ENCODE measurements around the gene FOLH1.
"Not testable (repeated sequence)": the region's sequence is repeated elsewhere in the genome, so short reads cannot be mapped to it uniquely, and the experiment has no call there.

The FOLH1 gene

DNA sequence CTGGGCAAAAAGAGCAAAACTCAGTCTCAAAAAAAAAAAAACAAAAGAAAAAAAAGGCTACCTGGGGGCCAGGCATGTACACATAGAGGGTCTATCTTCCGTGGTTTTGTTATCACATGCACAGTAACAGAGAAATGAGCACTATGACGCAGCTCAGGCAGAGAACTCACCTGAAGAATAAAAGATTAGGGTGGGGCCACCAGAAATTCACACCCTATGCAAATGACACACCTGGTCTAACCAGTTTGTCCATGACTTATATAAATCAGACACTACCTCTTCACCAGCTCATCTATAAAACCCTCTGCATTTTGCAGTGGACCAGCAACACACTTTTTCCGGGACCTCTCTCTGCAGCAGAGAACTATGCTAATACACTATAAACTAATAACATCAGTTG, 30.5 kb downstream of the FOLH1 start:
- not testable (repeated sequence) for DNase-seq (ENCODE audit: low spot score)

- DNase-seq (ENCODE audit: low spot score): not testable (repeated sequence)
Observed at GRCh38 chr11:49175378-49175777, 33.0 kb downstream of the FOLH1 start.

DNA sequence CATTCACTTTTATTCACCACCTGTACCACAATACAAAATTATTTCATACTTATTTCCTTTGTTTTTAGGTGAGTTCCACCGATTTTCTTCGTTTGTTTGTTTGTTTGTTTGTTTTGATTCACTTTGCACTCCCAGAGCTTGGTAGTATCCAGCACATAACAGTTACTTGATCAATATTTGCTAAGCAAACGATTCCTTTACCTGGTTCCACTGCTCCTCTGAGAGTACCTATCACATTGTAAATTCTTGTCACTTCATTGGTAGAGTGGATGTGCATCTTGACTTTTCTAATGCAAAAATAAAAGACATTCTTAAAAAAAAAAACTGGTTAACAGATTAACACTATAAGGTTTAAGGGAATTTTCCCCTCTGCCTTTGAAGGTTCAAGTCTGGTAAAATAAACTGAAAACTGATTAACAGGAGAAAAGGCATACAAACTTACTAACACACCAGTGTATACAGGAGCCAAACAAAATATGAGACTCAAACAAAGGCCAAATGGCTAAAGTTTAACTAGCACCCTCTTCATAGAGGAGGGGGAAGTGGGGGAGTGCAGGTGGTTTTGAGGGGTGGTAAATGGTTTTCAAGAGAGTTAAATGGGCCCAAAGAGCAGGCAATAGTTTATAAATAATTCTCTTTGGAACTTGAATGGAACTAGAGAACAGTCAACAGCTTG, 33.6 kb downstream of the FOLH1 start:
- not testable (repeated sequence) for DNase-seq (ENCODE audit: low spot score)

DNA sequence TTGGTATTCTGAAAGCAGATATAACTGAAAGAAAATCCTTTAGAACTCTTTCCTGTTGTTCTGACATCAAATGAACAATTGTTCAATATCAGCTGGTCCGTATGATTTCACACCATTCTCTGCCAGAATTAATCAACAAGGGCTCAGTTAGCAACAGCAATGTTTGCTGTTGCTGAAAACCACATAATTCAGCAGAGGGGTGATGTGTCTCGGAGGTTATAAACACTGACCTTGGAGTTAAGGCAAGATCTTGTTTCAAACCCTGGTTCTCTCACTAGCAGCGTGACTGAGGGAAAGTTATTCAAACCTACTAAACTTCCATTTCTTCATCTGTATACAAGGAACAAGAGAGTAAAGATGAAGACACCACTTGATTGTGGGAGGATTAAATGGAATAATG, 36.8 kb downstream of the FOLH1 start:
- not testable (repeated sequence) for DNase-seq (ENCODE audit: low spot score)

GRCh38 chr11:49169579-49169978, 38.8 kb downstream of the FOLH1 start:
- not testable (repeated sequence) for DNase-seq (ENCODE audit: low spot score)

DNA sequence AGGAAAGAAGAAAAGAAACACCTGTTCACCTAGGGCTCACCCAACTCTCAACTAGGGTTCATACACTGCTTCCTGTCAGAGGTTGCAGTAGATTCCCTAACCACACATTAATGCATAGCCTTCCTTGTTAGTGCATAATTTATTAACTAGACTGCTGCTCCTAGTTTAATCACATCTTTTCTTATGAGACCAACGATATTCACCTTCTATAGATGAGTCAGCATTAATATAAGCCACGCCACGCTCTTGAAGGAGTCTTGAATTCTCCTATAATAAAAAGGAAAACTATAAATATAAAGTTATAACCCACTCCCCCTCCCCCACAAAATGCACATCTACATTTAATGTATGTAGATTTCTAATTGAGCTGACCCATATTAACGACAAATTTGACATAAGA, 39.4 kb downstream of the FOLH1 start:
- not testable (repeated sequence) for DNase-seq (ENCODE audit: low spot score)

DNA sequence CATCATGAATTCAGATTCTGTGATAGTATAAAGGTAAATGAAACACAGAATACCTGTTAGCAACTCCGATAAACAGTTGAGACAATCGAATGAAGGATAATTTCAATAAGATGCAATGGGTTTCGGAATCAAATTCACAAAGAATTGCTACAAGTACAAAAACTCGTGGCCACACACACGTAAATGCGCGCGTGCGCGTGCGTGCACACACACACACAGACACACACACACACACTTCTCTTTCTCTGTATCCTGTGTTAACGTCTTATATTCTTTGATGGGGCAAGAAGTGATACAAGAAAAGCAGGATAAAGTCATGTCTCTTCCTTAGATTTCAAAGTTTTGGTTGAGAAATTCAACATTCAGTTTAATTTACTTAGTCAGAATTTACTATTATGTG, 57.2 kb downstream of the FOLH1 start:
- no peak for DNase-seq (ENCODE audit: low spot score)

DNA sequence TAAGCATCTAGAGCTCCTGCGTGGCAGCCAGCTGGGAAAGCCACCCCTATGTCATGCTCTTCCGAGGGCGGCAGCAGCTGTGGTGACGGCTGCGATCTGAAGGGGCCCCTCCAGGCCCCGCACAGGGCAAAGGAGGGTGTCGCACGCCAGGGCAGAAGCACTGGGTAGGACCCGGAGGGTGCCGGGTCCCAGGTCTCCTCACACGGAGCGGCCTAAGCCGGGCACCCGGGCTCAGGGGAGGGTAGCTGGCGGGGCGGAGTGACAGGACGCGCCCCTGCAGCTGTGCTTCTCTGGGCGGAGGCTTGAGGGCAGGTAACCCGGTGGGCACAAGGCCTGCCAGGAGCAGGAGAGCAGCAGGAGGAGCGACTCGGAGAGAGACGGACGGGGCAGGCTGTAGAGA, 106.0 kb downstream of the FOLH1 start:
- DNase-seq (ENCODE audit: low spot score): not testable (repeated sequence)

All from ecto neural progenitor cell (in vitro differentiated cells).